Stimulated activated CD4-positive, alpha-beta T cell treated with anti-CD3 and anti-CD28 coated beads, Interleukin-1b, Interleukin-23, amount 100 ng/mL, for 24 hours (primary cell): ENCODE data around the gene POTEC.
A peak's percentile ranks its signal among the peaks of the same experiment; 100 is the strongest.
"Not testable (repeated sequence)": the region's sequence is repeated elsewhere in the genome, so short reads cannot be mapped to it uniquely, and the experiment has no call there.

Source experiments
- DNase-seq, 4 experiments: peaks; one replicate each; pipeline ENCODE4 v3.0.0-alpha.2; 2020; ENCODE audit warnings: low read depth in 4 of 4, low spot score in 1 of 4

Gene POTEC

GRCh38 chr18:14543446-14543964, at the start of gene POTEC:
POTEC (minus strand) TSS chr18:14543600; CDS start chr18:14543146, 454 bp downstream.
- DNase-seq, result not testable (repeated sequence)

- no peak for DNase-seq
Observed at GRCh38 chr18:14577971-14578370, 34.6 kb upstream of the POTEC start.

DNA sequence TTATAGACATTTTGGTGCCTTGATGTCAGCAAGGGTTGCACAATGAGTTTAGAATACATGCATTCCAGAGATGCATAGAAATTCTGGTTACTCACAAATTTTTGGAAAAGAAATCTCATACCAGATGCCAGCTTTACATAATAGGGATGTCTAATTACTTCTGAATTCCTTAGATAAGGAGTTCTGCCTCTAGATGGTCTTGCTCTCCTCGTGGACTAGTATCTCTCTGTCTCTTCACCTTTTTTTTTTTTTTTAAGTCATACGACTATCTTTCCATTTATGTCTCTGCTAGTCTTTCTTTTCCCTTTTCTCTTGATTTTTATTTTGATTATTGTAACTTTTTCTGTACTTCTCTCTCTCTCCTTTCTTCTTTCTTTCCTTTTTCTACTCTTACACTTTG, 16.1 kb upstream of the POTEC start:
- DNase-seq, result not testable (repeated sequence)

DNA sequence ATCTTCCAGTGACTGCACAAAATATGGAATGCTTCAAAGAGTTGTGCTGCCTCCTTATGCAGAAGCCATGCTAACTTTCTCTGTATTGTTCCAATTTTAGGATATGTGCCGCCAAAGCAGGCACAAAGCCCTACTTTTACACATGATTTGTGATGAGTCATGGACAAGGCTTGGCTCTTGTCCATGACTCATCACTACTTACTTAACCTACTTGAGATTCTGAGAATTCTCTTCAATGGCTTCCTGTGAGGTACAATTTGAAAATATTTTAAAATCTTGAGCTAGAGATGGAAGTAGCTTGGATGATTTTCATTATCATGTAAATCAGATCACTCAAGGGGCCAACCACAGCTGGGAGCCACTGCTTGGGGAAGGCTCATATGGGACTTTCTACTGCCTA, 11.7 kb downstream of the POTEC start:
- not testable (repeated sequence) for DNase-seq

DNA sequence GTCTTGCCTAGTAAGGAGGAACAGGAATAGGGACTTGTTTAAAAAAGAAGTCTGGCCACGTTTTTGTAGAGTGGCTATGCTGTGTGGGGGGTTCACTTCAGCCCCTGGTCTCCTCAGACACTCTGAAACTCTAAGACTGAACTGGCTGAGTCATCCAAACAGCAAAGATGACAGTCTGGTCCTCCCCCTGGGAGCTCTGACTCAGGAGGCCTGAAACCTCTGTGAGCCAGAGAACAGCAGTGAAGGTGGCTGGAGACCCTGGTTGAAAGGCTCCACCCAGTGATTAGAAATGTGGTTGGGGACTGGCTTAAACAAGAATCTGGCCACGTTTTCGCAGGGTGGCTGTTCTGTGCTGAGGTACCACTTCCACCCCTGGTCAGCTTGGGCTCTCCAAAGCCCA, 32.7 kb downstream of the POTEC start:
- peak in 1 of 4 experiments; percentile 15 for DNase-seq

- not testable (repeated sequence) for DNase-seq
Observed at GRCh38 chr18:14503691-14504090, 39.7 kb downstream of the POTEC start.

- DNase-seq, result not testable (repeated sequence)
Observed at GRCh38 chr18:14501894-14502293, 41.5 kb downstream of the POTEC start.

DNA sequence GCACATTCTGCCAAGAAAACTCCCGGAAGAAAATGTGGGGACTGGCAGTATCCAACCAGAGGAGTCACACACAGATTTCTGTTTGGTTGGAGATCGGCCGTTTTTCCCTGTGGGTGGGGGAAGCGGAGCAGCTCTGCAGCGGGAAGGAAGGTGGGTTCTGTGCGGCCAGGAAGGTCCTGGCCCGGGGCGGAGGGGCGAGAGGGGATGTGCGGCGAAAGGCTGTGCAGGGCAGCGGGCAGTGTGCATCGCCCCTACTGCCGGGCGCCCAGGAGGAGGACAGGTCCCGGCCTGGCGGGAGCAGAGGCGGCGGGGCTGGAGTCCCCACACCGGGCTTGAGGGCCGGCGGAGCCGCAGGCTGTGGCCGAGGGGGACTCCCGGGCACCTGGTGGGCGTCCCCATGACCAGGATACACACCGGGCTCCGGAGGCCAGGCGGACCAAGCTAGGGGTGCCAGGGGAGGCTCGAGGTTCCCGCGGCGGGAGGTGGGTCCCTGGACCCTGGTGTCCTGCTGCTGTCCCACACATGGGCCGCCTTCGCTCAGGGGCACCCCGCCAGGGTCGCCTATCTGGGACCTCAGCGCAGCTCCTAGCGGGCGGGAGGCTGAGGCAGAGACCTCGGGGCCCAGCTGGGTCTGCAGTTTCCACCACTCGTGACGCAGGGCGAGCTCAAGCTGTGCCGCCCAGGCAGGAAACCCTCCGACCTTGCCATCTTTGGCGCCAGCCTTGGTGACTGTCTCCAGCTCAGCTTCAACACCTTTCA, 54.0 kb downstream of the POTEC start:
- not testable (repeated sequence) for DNase-seq

- not testable (repeated sequence) for DNase-seq
Observed at GRCh38 chr18:14488789-14489188, 54.6 kb downstream of the POTEC start.

- not testable (repeated sequence) for DNase-seq
Observed at GRCh38 chr18:14486926-14487580, 56.3 kb downstream of the POTEC start.

- not testable (repeated sequence) for DNase-seq
Observed at GRCh38 chr18:14479076-14479475, 64.3 kb downstream of the POTEC start.

- DNase-seq, result not testable (repeated sequence)
Observed at GRCh38 chr18:14475520-14475919, 67.9 kb downstream of the POTEC start.

DNA sequence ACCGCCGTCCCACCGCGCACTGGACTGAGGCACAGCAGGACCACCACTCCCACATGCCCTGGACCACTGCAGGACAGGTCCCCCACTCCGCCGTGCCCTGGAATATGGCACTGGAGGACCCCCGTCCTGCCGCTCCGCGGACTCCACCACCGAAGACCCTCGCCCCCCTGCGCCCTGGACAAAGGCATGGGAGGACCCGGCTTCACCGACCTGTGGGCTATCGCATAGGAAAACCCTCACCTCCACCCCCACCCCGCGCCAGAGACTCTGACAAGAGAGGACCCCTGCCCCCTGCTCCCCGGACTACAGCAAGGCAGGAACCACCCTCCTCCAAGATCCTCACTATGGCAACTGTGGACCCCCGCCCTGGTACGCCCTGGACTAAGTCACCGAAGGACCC, 68.6 kb downstream of the POTEC start:
- DNase-seq, result not testable (repeated sequence)

DNA sequence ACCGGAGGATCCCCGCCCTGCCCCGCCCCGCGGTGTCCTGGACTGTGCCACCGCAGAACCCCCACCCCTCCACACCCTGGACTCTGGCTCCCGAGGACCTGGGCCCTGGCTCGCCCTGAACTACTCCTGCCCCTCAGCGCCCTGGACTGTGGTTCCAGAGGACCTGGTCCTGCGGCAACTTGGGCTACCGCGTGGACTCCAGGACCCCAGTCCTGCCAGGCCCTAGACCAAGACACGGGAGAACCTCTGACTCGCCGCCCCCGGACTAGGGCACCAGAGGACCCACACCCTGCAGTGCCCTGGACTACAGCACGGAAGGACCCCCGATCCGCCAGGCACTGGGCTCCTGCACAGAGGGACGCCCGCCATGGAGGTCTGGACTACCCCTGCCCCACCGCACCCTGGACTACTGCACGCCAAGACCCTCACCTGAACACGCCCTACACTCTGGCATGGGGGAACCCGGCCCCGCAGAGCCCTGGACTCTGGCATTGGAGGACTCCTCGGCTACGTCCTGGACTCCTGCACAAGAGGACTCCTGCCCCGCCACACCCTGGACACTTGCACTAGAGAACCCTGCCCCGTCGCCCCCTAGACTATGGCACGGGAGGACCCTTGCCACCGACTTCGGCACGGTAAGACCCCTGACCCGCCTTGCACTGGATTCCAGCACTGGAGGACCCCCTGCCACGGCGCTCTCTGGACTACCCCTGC, 69.2 kb downstream of the POTEC start:
- not testable (repeated sequence) for DNase-seq

DNA sequence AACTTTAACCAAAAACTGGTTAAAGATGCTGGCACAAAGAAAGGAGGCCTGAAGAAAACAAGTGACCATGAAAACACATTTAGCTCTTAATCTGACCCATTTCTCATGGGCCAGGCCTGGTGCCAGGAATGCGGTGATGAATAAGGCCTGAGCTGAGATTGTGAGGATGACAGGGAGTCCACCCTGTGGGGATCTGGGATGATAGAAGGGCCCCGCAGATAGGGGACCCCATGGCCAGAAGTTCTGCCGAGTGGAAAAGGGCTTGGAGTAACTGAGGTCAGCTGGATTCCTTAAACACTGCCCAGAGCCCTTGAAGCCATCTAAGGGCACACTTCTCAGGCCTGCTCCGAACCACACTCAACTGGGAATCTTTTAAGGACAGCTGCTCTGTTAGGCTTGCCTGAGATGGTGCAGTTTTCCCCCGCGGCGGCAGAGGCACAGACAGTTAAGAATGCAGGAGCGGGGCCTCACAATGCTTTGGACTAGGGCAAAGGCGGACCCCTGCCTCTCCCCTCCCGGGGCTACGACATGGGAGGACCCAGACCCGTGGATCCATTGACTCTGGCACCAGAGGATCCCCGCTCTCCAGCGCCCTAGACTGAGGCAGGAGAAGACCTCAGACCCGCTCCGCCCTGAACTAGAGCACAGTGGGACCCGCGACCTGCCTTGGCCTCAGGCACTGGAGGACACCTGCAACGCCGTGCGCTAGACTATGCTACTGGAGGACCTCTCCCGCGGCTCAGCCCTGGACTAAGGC, 70.0 kb downstream of the POTEC start:
- not testable (repeated sequence) for DNase-seq

- DNase-seq, result not testable (repeated sequence)
Observed at GRCh38 chr18:14471286-14471685, 72.1 kb downstream of the POTEC start.

- DNase-seq, result not testable (repeated sequence)
Observed at GRCh38 chr18:14470446-14470845, 73.0 kb downstream of the POTEC start.

DNA sequence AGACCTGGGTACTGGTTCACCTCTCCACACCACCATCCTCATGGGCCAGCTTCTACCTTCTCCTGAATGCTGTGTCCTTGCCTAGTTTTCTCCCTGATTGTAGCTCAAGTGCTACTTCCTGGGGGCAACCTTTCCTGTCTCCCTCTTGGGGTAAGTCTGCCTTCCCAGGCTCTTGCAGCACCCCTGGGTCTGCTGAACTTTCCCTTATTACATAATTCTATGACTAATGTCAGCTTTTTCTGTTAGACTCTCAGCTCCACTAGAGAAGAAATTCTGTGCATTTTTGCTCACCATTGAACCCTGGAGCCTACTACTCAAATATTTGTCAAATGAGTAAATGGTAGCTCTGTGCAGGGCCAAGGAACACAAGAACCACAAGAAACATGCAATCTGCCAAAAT, 73.4 kb downstream of the POTEC start:
- not testable (repeated sequence) for DNase-seq

DNA sequence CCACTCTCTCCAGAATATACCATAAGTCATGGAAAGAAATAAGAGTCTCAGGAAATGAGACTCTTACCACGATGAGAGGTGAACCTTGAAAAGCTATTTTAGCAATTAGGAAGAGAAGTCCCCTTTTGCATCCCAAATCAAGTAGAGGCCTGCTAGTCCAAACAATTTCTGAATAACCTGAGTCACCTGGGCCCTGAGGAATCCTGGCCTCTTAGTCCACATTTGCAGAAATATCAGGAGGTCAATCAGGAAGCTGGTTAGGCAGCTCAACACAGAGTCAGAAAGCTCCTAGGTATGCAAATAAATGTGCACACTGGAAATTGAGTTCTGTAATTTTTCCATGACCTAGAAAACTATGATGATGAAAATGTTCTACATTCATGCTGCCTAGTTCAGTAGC, 77.4 kb downstream of the POTEC start:
- not testable (repeated sequence) for DNase-seq
